NB4 (cell line): ENCODE results near the gene TP73.

Source experiments
- TF ChIP-seq, protein P1 (sequence below): IDR thresholded peaks from one replicate; pipeline ENCODE4 v1.5.1; 2012; ENCODE audit warnings: low read depth, low read length
- TF ChIP-seq, protein P2 (sequence below): IDR thresholded peaks from 2 replicates; pipeline ENCODE4 v1.6.1; 2011; ENCODE audit warnings: low read depth, low read length

DNA sequence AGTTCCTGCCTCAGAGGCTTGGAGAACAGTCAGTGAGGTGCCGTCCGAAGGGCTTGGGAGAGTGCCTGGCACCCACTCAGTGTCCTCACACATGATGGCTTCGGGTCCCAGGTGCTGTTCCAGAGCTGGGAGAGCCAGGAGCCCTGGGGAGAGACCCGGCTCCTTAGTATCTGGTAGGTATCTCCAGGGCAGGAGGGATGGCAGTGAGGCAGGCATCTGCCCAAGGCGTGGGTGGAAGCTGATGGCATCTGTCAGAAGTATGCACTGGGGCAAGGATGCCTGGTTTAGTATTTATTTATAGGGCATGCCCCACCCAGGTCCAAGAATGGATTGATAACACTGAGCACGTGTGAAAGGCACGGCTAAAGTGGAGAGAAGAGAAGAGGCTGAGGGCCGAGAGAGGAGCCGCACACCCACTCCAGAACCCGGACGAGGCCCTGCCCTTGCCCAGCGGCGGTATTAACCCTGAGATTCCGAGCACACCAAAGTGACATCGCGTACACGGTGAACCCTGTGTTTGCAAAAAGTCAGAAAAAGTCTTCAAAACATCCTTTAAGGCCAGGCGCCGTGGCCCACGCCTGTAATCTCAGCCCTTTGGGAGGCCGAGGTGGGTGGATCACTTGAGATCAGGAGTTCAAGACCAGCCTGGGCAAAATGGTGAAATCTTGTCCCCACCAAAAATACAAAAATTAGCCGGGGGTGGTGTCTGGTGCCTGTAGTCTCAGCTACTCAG, 2.4 kb downstream of the TP73 start:
- TF ChIP-seq, protein P1, sequence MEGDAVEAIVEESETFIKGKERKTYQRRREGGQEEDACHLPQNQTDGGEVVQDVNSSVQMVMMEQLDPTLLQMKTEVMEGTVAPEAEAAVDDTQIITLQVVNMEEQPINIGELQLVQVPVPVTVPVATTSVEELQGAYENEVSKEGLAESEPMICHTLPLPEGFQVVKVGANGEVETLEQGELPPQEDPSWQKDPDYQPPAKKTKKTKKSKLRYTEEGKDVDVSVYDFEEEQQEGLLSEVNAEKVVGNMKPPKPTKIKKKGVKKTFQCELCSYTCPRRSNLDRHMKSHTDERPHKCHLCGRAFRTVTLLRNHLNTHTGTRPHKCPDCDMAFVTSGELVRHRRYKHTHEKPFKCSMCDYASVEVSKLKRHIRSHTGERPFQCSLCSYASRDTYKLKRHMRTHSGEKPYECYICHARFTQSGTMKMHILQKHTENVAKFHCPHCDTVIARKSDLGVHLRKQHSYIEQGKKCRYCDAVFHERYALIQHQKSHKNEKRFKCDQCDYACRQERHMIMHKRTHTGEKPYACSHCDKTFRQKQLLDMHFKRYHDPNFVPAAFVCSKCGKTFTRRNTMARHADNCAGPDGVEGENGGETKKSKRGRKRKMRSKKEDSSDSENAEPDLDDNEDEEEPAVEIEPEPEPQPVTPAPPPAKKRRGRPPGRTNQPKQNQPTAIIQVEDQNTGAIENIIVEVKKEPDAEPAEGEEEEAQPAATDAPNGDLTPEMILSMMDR, result no peak
- TF ChIP-seq, protein P2, sequence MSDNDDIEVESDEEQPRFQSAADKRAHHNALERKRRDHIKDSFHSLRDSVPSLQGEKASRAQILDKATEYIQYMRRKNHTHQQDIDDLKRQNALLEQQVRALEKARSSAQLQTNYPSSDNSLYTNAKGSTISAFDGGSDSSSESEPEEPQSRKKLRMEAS, result no peak
